Mammary epithelial cell (primary cell): ENCODE data around the gene HSPBP1.

ENCODE experiments used
- EZH2 ChIP-seq: IDR thresholded peaks from 2 replicates; pipeline ENCODE4 v1.6.1; 2012; ENCODE audit warnings: low read length, inconsistent platforms, borderline replicate concordance
- TF ChIP-seq, protein P1 (sequence below), 2 donors: IDR thresholded peaks in 1 of 2; conservative IDR thresholded peaks in 1 of 2; 2 replicates each; pipeline ENCODE4 v1.5.1; 2011 to 2012; ENCODE audit warnings: inconsistent platforms in 2 of 2, low read length in 2 of 2, mild to moderate bottlenecking in 2 of 2, control low read depth in 1 of 2, low read depth in 1 of 2; ENCODE audit not compliant: insufficient read depth in 1 of 2; ENCODE audit errors: extremely low read depth in 1 of 2

DNA sequence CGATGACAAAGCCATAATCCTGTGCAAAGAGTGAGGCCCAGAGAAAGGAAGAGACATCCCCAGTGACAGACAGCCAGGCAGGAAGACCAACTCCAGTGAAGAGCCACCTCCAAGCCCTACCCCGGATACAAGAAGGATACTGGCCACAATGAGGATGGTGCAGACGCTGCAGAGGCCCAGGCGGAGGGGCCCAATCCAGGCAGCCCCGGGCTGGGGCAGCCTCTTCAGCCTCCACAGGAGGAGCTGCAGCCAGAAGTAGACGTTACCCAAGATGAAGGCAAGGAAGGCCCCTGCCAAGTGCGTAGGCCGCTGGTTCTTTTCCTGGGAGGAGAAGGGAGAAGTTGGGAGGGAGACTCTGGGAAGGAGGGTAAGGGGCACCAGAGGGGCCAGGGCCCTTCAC, 36.7 kb upstream of the HSPBP1 start:
- TF ChIP-seq, protein P1, sequence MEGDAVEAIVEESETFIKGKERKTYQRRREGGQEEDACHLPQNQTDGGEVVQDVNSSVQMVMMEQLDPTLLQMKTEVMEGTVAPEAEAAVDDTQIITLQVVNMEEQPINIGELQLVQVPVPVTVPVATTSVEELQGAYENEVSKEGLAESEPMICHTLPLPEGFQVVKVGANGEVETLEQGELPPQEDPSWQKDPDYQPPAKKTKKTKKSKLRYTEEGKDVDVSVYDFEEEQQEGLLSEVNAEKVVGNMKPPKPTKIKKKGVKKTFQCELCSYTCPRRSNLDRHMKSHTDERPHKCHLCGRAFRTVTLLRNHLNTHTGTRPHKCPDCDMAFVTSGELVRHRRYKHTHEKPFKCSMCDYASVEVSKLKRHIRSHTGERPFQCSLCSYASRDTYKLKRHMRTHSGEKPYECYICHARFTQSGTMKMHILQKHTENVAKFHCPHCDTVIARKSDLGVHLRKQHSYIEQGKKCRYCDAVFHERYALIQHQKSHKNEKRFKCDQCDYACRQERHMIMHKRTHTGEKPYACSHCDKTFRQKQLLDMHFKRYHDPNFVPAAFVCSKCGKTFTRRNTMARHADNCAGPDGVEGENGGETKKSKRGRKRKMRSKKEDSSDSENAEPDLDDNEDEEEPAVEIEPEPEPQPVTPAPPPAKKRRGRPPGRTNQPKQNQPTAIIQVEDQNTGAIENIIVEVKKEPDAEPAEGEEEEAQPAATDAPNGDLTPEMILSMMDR (conservative IDR thresholded peaks at IDR 0.05 in 1 of 2, IDR thresholded peaks at IDR 0.05 in 1 of 2; ENCODE audit: extremely low read depth in 1 of 2, insufficient read depth in 1 of 2, low read depth in 1 of 2, low read length in 2 of 2) = no peak
- TF ChIP-seq EZH2 = no peak
